HCEC 1CT (cell line): ENCODE measurements around the gene STK11.

ENCODE experiments used
- DNase-seq: peaks from one replicate; pipeline ENCODE4 v3.0.0-alpha.2; 2017

Gene STK11

GRCh38 chr19:1205114-1206099 lies at the start of gene STK11:
Gene STK11 (plus strand): TSS chr19:1205778. CDS start chr19:1206914, 1,136 bp downstream.
- DNase-seq = peak; percentile 98

GRCh38 chr19:1156305-1156801 lies 49.2 kb upstream of the STK11 start:
- DNase-seq = no peak

GRCh38 chr19:1156830-1157615 lies 48.6 kb upstream of the STK11 start:
- DNase-seq = no peak

- DNase-seq = no peak
These were observed 47.4 kb upstream of the STK11 start for GRCh38 chr19:1157931-1158884.

- no peak for DNase-seq
These were observed 46.6 kb upstream of the STK11 start for GRCh38 chr19:1158885-1159448.

- no peak for DNase-seq
These were observed 45.5 kb upstream of the STK11 start for GRCh38 chr19:1159864-1160595.

- DNase-seq = no peak
These were observed 43.9 kb upstream of the STK11 start for GRCh38 chr19:1161716-1162115.

- no peak for DNase-seq
These were observed 42.9 kb upstream of the STK11 start for GRCh38 chr19:1162404-1163282.

- DNase-seq = no peak
These were observed 42.2 kb upstream of the STK11 start for GRCh38 chr19:1163283-1163933.

GRCh38 chr19:1163934-1164683 lies 41.5 kb upstream of the STK11 start:
- DNase-seq = no peak

- DNase-seq = no peak
These were observed 40.7 kb upstream of the STK11 start for GRCh38 chr19:1164684-1165531.

GRCh38 chr19:1166872-1167573 lies 38.6 kb upstream of the STK11 start:
- no peak for DNase-seq

GRCh38 chr19:1167687-1168571 lies 37.6 kb upstream of the STK11 start:
- no peak for DNase-seq

- peak; percentile 87 for DNase-seq
These were observed 36.8 kb upstream of the STK11 start for GRCh38 chr19:1168572-1169410.

GRCh38 chr19:1169411-1169791 lies 36.2 kb upstream of the STK11 start:
- no peak for DNase-seq
